ENCODE results near the gene TBC1D14. TPM values are rescaled to one million over a fixed set of nuclear protein-coding genes. Genes with fewer than 3 reads are reported as not detected.
"Not testable (repeated sequence)": the region's sequence is repeated elsewhere in the genome, so short reads cannot be mapped to it uniquely, and the experiment has no call there.

Gene TBC1D14
- polyA plus RNA-seq, 4 donors, result 49.2 to 61.1 (median 57.3) TPM

- DNase-seq (ENCODE audit: low read depth in 4 of 4, low spot score in 3 of 4), result no peak
Measured at GRCh38 chr4:6908432-6909112, 1.1 kb upstream of the TBC1D14 start.

DNA sequence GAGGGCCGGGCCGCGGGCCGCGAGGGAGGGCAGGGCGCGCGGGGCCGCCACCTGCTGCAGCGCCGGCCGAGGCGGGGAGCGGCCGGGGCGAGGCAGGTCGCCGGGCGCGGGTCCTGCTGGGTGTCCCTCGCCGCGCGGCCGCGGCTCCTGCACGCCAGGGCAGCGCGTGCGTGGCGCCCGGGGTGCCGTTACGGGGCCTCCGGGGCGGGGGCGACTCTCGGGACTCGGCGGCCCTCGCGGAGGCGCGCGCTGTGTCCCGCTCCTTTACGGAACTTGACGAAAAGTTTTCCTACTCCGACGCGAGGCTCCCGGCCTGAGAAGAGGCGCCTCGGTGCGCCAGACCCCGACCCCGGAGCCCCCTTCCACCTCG lies 329 bp downstream of the TBC1D14 start:
- no peak for DNase-seq (ENCODE audit: low read depth in 4 of 4, low spot score in 3 of 4)

- DNase-seq (ENCODE audit: low read depth in 4 of 4, low spot score in 3 of 4), result no peak
Measured at GRCh38 chr4:6910340-6910959, 824 bp downstream of the TBC1D14 start.

DNA sequence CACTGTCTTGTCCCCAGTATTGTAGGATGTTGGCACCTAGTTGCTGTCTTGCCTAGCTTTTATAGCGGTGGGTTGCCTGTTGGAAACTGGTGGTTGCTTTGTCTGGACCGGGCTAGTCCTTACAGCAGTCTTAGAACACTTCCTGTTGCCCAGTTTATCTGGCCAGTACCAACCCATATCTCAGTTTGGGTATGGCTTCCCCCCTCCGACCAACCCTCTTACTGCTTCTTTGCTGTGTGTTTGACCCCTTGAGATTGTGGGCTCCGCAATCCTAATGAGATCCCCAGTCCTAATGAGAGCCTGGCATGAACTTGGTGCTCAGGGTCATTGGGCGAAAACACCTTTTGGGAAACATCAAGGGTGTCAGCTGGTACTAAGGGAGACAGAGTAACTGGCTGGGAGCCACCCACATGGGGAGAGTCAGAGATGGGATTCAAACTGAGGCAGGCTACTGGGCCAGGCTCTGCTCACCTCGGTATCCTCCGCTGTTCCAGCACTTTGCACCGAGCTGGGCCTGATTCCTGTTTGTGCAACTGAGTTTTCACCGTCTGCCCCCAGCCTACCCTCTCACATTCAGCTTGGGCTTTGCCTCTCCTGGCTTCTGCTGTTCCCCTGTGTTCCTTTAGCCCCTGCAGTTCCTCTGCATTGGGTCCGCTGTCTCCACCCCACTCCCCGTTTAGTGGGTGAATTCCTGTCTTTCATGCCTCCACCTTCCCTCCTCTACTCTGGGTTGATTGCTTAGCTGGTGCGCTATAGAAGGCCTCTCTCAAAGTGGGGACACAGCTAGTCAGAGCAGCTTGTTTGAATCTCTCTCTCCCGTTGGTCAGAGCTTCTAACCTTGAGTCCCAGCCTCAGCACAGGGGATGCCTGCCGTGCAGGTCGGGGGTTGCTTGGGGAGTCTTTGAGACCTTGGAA lies 1.6 kb downstream of the TBC1D14 start:
- no peak for DNase-seq (ENCODE audit: low read depth in 4 of 4, low spot score in 3 of 4)

- DNase-seq (ENCODE audit: low read depth in 4 of 4, low spot score in 3 of 4), result not testable (repeated sequence)
Measured at GRCh38 chr4:6911917-6912316, 2.3 kb downstream of the TBC1D14 start.

DNA sequence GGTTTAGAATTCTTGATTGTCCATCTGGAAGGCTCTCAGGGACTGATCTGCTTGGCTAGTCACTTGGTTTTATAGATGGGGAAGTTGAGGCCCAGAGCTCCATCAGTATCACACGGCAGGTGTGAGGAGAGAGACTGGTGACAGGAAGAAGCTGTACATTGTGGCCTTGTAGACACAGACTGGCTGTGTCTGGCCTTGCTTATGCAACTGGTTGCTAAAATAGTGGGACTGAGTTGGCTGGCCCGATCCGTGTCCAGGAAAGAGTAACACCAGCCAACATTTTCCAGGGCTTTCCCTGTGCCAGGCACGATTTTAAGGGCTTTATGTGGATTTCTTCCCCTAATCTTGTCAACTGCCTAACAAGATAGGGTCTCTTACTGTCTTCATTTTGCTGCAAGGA lies 2.8 kb downstream of the TBC1D14 start:
- DNase-seq (ENCODE audit: low read depth in 4 of 4, low spot score in 3 of 4), result no peak

DNA sequence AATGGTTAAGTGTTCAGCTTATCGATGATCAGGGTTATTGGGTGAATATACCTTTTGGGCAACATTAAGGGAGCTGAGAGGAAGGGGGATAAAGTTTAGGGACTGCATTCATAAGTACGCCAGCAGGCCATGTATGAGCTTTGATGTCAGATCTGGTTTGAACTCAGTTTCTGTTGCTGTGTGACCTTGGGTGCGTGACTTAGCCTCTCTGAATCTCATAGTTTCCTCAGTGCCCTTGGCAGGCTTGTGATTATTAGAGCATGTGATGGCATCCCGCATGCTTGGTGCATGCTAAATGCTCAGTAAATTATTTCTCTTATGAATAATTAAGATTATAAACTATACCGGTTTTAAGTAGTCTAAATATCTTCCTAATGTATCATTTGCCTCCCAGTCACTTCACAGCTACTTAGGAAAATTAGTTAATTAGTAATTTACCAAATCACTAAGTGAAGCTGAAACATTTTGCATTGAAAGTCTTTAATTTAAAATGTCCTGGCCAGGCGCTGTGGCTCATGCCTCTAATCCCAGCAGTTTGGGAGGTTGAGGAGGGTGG lies 3.8 kb downstream of the TBC1D14 start:
- no peak for DNase-seq (ENCODE audit: low read depth in 4 of 4, low spot score in 3 of 4)

GRCh38 chr4:6914448-6914847 lies 4.8 kb downstream of the TBC1D14 start:
- DNase-seq (ENCODE audit: low read depth in 4 of 4, low spot score in 3 of 4), result no peak

GRCh38 chr4:6915041-6916005 lies 5.7 kb downstream of the TBC1D14 start:
- DNase-seq (ENCODE audit: low read depth in 4 of 4, low spot score in 3 of 4), result no peak

GRCh38 chr4:6916069-6916586 lies 6.5 kb downstream of the TBC1D14 start:
- no peak for DNase-seq (ENCODE audit: low read depth in 4 of 4, low spot score in 3 of 4)

- DNase-seq (ENCODE audit: low read depth in 4 of 4, low spot score in 3 of 4), result no peak
Measured at GRCh38 chr4:6916587-6917460, 7.2 kb downstream of the TBC1D14 start.

DNA sequence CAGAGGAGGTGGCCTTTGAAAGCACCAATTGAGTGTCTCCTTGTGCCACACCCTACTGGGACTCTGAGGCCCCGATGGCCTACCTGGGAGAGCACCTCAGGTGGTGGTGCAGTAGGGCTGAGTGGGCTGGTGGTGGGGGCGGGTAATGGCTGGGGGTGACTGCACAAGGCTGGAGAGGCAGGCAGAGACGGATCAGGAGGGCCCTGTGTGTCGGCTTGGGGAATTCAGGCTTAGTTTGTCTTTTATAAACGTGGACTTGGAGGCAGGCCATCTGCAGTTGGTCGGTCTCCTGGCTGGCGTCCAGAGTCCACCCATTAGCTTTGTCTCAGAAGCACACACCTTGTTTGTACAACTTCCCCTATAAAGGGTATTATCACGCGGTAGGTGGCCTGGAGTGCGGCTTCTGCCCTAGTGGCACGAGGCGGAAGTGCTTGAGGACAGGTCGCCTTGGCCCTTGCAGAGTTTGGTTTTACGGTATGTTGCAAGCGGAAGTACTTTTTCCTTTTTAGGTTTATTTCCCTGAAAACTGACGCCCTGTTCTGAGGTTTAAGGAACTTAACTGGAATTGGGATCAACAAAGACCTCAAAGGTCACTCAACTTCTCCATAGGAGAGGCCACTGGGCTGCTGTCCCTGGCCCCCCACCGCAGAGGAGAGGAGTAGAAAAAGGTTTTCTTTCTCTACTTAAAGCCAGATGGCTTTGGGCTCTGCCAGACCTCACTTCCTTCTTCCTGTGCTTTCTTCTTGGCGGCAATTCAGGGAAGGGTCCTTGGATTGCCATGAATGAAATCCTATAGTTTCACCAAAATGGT lies 8.0 kb downstream of the TBC1D14 start:
- no peak for DNase-seq (ENCODE audit: low read depth in 4 of 4, low spot score in 3 of 4)

DNA sequence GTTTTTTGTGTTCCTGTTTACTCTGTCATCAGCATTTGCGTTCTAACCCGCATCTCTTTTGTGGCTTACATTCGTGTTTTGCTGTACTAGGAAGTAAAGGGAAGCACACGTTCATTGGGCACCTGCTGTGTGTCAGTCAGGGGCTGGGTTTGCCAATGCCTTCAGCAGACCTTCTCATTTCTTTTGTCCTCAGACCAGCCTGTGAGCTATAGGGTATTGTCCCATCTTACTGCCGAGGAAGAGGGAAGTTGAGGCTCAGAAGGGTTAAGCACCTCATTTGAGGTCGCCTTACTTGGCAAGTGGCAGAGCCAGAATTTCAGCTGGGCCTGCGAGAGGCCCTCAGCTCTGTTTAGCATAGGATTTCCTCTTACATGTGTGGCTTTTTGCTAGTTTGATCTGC lies 8.7 kb downstream of the TBC1D14 start:
- DNase-seq (ENCODE audit: low read depth in 4 of 4, low spot score in 3 of 4), result no peak

DNA sequence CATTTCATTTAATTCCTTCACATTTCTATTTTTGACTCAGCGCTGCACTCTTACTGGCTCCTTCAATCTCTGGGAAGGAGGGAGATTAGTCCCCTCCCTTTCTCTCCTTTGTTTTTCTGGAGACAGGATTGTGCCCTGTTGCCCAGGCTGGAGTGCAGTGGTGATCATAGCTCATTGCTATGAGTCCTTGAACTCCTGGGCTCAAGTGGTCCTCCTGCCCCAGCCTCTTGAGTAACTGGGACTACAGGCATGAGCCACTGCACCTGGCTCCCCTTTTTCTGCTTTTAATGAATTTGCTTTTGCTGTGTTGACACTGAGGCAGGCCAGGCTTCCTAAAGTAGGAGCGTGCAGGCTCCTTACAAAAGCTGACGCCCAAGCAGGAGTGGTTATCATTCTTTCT lies 10.5 kb downstream of the TBC1D14 start:
- no peak for DNase-seq (ENCODE audit: low read depth in 4 of 4, low spot score in 3 of 4)

- no peak for DNase-seq (ENCODE audit: low read depth in 4 of 4, low spot score in 3 of 4)
Measured at GRCh38 chr4:6923507-6923906, 13.9 kb downstream of the TBC1D14 start.

- no peak for DNase-seq (ENCODE audit: low read depth in 4 of 4, low spot score in 3 of 4)
Measured at GRCh38 chr4:6924361-6924779, 14.7 kb downstream of the TBC1D14 start.

- no peak for DNase-seq (ENCODE audit: low read depth in 4 of 4, low spot score in 3 of 4)
Measured at GRCh38 chr4:6925357-6925836, 15.8 kb downstream of the TBC1D14 start.

DNA sequence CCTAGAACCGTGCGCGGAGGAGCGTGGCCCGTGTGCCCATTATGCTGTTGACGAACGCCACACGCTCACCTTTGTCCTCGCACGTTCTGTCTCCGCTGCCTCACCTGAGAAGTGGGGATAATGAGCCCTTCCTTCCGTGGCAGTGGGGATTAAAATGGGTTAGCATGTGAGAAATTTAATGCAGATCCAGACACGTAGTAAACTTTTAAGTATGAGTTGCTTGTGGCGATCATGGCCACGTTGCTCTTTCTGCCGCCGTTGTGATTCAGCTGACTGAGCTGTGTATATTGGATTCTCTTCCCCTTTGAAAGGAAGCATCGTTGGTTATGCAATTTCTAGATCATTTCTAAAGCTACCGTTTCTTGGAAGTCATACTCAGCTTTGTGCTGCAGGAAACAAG lies 16.5 kb downstream of the TBC1D14 start:
- DNase-seq (ENCODE audit: low read depth in 4 of 4, low spot score in 3 of 4), result no peak

All from left renal pelvis (tissue), 4 donors.